HepG2 (cell line): ENCODE data around the gene LHPP. TPM values are rescaled to one million over a fixed set of nuclear protein-coding genes. Genes with fewer than 3 reads are reported as not detected.

ENCODE experiments used
- ATAC-seq: fragments of 200-7000 bp; cut with Tn5 transposase; 3 replicates; pipeline ENCODE4 v1.9.1; 2020; ENCODE audit warnings: mild to moderate bottlenecking, moderate library complexity
- Bru-seq: library from RNA; stranded (reverse); fragments of 400-500 nt; gene quantifications from one replicate; lab custom pipeline; 2021; lab: Mats Ljungman, UMichigan
- BruChase-seq, 2 experiments: library from RNA; stranded (reverse); fragments of 400-500 nt; gene quantifications; one replicate each; lab custom pipeline; 2021; lab: Mats Ljungman, UMichigan
- BruUV-seq: library from RNA; stranded (reverse); fragments of 400-500 nt; replicated peaks from 2 replicates; lab custom pipeline; 2021; lab: Mats Ljungman, UMichigan
- CTCF ChIA-PET: fragments of 300-600 bp; formaldehyde crosslinking; extraction: SDS; loops from one replicate; lab custom pipeline; 2021; ENCODE audit warnings: low total read pairs, inconsistent platforms, low intra/inter-chr PET ratio; lab: Yijun Ruan, JAX
- POLR2A ChIA-PET: fragments of 350-600 bp; sonication (Branson Sonifier 250); formaldehyde crosslinking; loops from one replicate; lab custom pipeline; 2020; ENCODE audit warnings: antibody characterized with exemption, inconsistent platforms; lab: Yijun Ruan, JAX
- DNase-seq: peaks from one replicate; pipeline ENCODE4 v3.0.0-alpha.2; 2015; ENCODE audit warnings: low spot score
- FAIRE-seq: peaks from 3 replicates; lab custom pipeline; 2011; peaks lifted over from hg19 to GRCh38; lab: Jason Lieb, UNC
- H2AFZ ChIP-seq: one replicate; pipeline ENCODE4 v1.6.1; 2011; ENCODE audit warnings: low read length, inconsistent platforms
- H3K27ac ChIP-seq: fragments of 300-600 bp; 3 replicates; pipeline ENCODE4 v1.8.0; 2011; ENCODE audit warnings: mixed run types, mild to moderate bottlenecking, mixed read lengths, low read length, inconsistent platforms; ENCODE audit not compliant: insufficient read depth; ENCODE audit errors: extremely low read length
- H3K27me3 ChIP-seq, 2 experiments: fragments of 200-600 bp in 1 of 2; 2 replicates in 1 of 2; 3 replicates in 1 of 2; pipeline versions ENCODE4 v1.6.0 to v1.8.0; 2011; ENCODE audit warnings: low read length in 2 of 2, mild to moderate bottlenecking in 2 of 2, moderate library complexity in 2 of 2, inconsistent platforms in 1 of 2; ENCODE audit not compliant: insufficient read depth in 2 of 2, control insufficient read depth in 1 of 2
- H3K36me3 ChIP-seq, 2 experiments: fragments of 200-600 bp in 1 of 2; replicated peaks in 1 of 2; 2 replicates in 1 of 2; 3 replicates in 1 of 2; pipeline versions ENCODE4 v1.5.1 to v1.8.0; 2011; ENCODE audit warnings: low read length in 2 of 2, inconsistent platforms in 1 of 2; ENCODE audit not compliant: insufficient read depth in 2 of 2, control insufficient read depth in 1 of 2
- H3K4me1 ChIP-seq: 2 replicates; pipeline ENCODE4 v1.5.1; 2012; ENCODE audit warnings: low read length, inconsistent platforms; ENCODE audit not compliant: insufficient read depth
- H3K4me2 ChIP-seq: 2 replicates; pipeline ENCODE4 v1.6.0; 2011; ENCODE audit warnings: low read depth, low read length, inconsistent platforms
- H3K4me3 ChIP-seq, 3 experiments: fragments of 200-600 bp in 1 of 3; sonication (generic), shearing (Covaris generic) in 1 of 3; replicated peaks in 1 of 3; 2 replicates each; pipeline ENCODE4 v1.5.1; 2011 to 2016; ENCODE audit warnings: low read length in 3 of 3, inconsistent platforms in 2 of 3, low read depth in 2 of 3, mild to moderate bottlenecking in 2 of 3, control low read depth in 1 of 3, mixed read lengths in 1 of 3; ENCODE audit not compliant: insufficient read depth in 1 of 3
- H3K79me2 ChIP-seq: one replicate; pipeline ENCODE4 v1.6.1; 2011; ENCODE audit warnings: low read length, inconsistent platforms; ENCODE audit not compliant: insufficient read depth
- H3K9ac ChIP-seq: 2 replicates; pipeline ENCODE4 v1.6.0; 2011; ENCODE audit warnings: mild to moderate bottlenecking, low read depth, low read length, inconsistent platforms; ENCODE audit not compliant: insufficient read depth
- H3K9me3 ChIP-seq: 2 replicates; pipeline ENCODE4 v1.5.1; 2012; ENCODE audit warnings: mild to moderate bottlenecking, low read length
- H4K20me1 ChIP-seq: 2 replicates; pipeline ENCODE4 v1.6.0; 2011; ENCODE audit warnings: inconsistent platforms, mild to moderate bottlenecking, low read length, moderate library complexity; ENCODE audit not compliant: insufficient read depth
- AGO2 ChIP-seq: fragments of 200-400 bp; formaldehyde crosslinking; optimal IDR thresholded peaks from 2 replicates; pipeline ENCODE3; 2017; ENCODE audit warnings: mild to moderate bottlenecking, low read depth, low read length, moderate library complexity
- ETV5 ChIP-seq: IDR thresholded peaks from 2 replicates; pipeline ENCODE4 v1.6.1; 2018; ENCODE audit warnings: missing biosample characterization, missing genetic modification reagents, inconsistent platforms, borderline replicate concordance
- MXD3 ChIP-seq: IDR thresholded peaks from 2 replicates; pipeline ENCODE4 v1.6.1; 2016; ENCODE audit warnings: mild to moderate bottlenecking, missing biosample characterization, missing genetic modification reagents
- PHF8 ChIP-seq: sonication (generic); formaldehyde crosslinking; IDR thresholded peaks from 2 replicates; pipeline ENCODE4 v1.5.0; 2020; ENCODE audit warnings: missing genetic modification reagents
- POLR2A ChIP-seq, 2 experiments: IDR thresholded peaks; 2 replicates each; pipeline ENCODE4 v1.6.1; 2011; ENCODE audit warnings: low read depth in 2 of 2, low read length in 2 of 2, mild to moderate bottlenecking in 1 of 2, moderate library complexity in 1 of 2; ENCODE audit not compliant: insufficient read depth in 1 of 2
- SKIL ChIP-seq: sonication (generic); formaldehyde crosslinking; IDR thresholded peaks from 2 replicates; pipeline ENCODE4 v1.8.0; 2022; ENCODE audit warnings: missing genetic modification reagents, mild to moderate bottlenecking, moderate library complexity, borderline replicate concordance
- SOX6 ChIP-seq, 2 experiments: fragments of 450-650 bp in 1 of 2; sonication (generic) in 1 of 2; formaldehyde crosslinking in 1 of 2; IDR thresholded peaks; 2 replicates each; pipeline versions ENCODE4 v1.4.0 to v1.6.1; 2017 to 2020; ENCODE audit warnings: antibody characterized with exemption in 1 of 2, mild to moderate bottlenecking in 1 of 2, missing genetic modification reagents in 1 of 2
- TSC22D2 ChIP-seq: sonication (generic); formaldehyde crosslinking; IDR thresholded peaks from 2 replicates; pipeline ENCODE4 v1.5.1; 2020; ENCODE audit warnings: missing genetic modification reagents, mild to moderate bottlenecking, borderline replicate concordance
- ZFX ChIP-seq: sonication (generic); formaldehyde crosslinking; IDR thresholded peaks from 2 replicates; pipeline ENCODE4 v1.4.0; 2020; ENCODE audit warnings: mild to moderate bottlenecking, low read depth, missing genetic modification reagents, moderate library complexity
- ZFY ChIP-seq: sonication (generic); formaldehyde crosslinking; IDR thresholded peaks from 2 replicates; pipeline ENCODE4 v1.4.0; 2020; ENCODE audit warnings: missing genetic modification reagents
- ZNF143 ChIP-seq: sonication (generic); formaldehyde crosslinking; IDR thresholded peaks from 2 replicates; pipeline ENCODE4 v1.4.0; 2020; ENCODE audit warnings: missing genetic modification reagents
- ZNF33A ChIP-seq: sonication (generic); formaldehyde crosslinking; IDR thresholded peaks from 2 replicates; pipeline ENCODE4 v1.5.1; 2020; ENCODE audit warnings: missing genetic modification reagents, mild to moderate bottlenecking, moderate library complexity, borderline replicate concordance
- ZNF552 ChIP-seq: sonication (generic); formaldehyde crosslinking; IDR thresholded peaks from 2 replicates; pipeline ENCODE4 v1.9.0; 2022; ENCODE audit warnings: missing genetic modification reagents, mild to moderate bottlenecking, borderline replicate concordance
- ZNF879 ChIP-seq: sonication (generic); formaldehyde crosslinking; IDR thresholded peaks from 2 replicates; pipeline ENCODE4 v1.8.1; 2023; ENCODE audit warnings: missing genetic modification reagents
- WGBS: methylation state at CpG from one replicate; pipeline ENCODE4 v1.1.6; 2017; ENCODE audit warnings: low lambda C conversion rate; 5-methylcytosine and 5-hydroxymethylcytosine counted together
- in situ Hi-C: cut with HindIII; loops from 2 replicates; pipeline ENCODE4 v1.10.0; 2017; ENCODE audit warnings: low pct_unique_long_range_greater_than_20kb; ENCODE audit not compliant: extremely low pct_ligation_motif_present
- intact Hi-C: fragments of 100-400 bp; cut with micrococcal nuclease; formaldehyde crosslinking; loops from one replicate; pipeline ENCODE4 v1.10.0; 2022; ENCODE audit not compliant: unreplicated experiment
- long read RNA-seq, 2 experiments: library from RNA in 1 of 2; library from polyadenylated mRNA in 1 of 2; stranded (forward) in 1 of 2; unstranded in 1 of 2; transcript quantifications; one replicate each; pipeline ENCODE4 v2.0.0, GENCODE V29; 2019 to 2022
- polyA minus RNA-seq, 3 experiments: library from RNA; depleted of rRNA, polyadenylated mRNA; stranded (reverse); fragments of >200 nt; gene quantifications; 2 replicates each; pipeline ENCODE4 v1.2.3, GENCODE V29; 2011; ENCODE audit warnings: low replicate concordance in 1 of 3
- polyA plus RNA-seq, 8 experiments: library from polyadenylated mRNA; depleted of rRNA in 3 of 8; stranded (reverse) in 7 of 8; unstranded in 1 of 8; fragments of >200 nt; fragmentation: Illumina TruSeq in 4 of 8; extraction: Trizol in 4 of 8; gene quantifications; 2 replicates each; pipeline versions ENCODE4 v1.2.1 to v1.2.3, GENCODE V29; 2011 to 2016; ENCODE audit warnings: low read depth in 4 of 8, missing spikeins in 1 of 8, mixed read lengths in 1 of 8; ENCODE audit not compliant: insufficient read depth in 1 of 8
- total RNA-seq, 5 experiments: library from RNA; depleted of rRNA; stranded (reverse); fragments of >200 nt; fragmentation: Illumina TruSeq; extraction: Trizol; gene quantifications; 2 replicates each; pipeline ENCODE4 v1.2.3, GENCODE V29; 2016; ENCODE audit warnings: low read depth in 1 of 5

The LHPP gene
- total RNA-seq (2016; rRNA removed; fragmentation: Illumina TruSeq; extraction: Trizol) (3.7 and 5.2 TPM in 2 replicates), polyA plus RNA-seq (2011; rRNA removed) (13.1 and 13.7 TPM in 2 replicates), polyA minus RNA-seq (2011; rRNA and poly(A)+ RNA removed; ENCODE audit: low replicate concordance) (12.5 and 12.6 TPM in 2 replicates), Bru-seq, nascent RNA (percentile 41 among the genes with signal in this experiment), BruChase-seq, experiment 1, labeled RNA remaining after a 6-hour chase (percentile 35 among the genes with signal in this experiment), BruChase-seq, experiment 2, labeled RNA remaining after a 2-hour chase (percentile 43 among the genes with signal in this experiment)
- total RNA-seq (2016; cell fraction: cytosol; rRNA removed; fragmentation: Illumina TruSeq; extraction: Trizol; ENCODE audit: low read depth): 1.1 and 1.9 TPM in 2 replicates
- 4.7 and 6.3 TPM in 2 replicates for total RNA-seq (2016; cell fraction: insoluble cytoplasmic fraction; rRNA removed; fragmentation: Illumina TruSeq; extraction: Trizol)
- total RNA-seq (2016; cell fraction: membrane; rRNA removed; fragmentation: Illumina TruSeq; extraction: Trizol): 1.9 TPM in 2 replicates
- total RNA-seq (2016; cell fraction: nucleus; rRNA removed; fragmentation: Illumina TruSeq; extraction: Trizol): 2.4 and 3.4 TPM in 2 replicates
- polyA plus RNA-seq (2011; cell fraction: cytosol; rRNA removed): 14.4 and 17.0 TPM in 2 replicates
- polyA plus RNA-seq (2011; cell fraction: nucleus; rRNA removed): 11.1 and 11.2 TPM in 2 replicates
- polyA plus RNA-seq (2012): 10.0 and 13.7 TPM in 2 replicates
- polyA plus RNA-seq (2016; cell fraction: cytosol; fragmentation: Illumina TruSeq; extraction: Trizol; ENCODE audit: low read depth): 3.8 and 5.7 TPM in 2 replicates
- polyA plus RNA-seq (2016; cell fraction: insoluble cytoplasmic fraction; fragmentation: Illumina TruSeq; extraction: Trizol; ENCODE audit: low read depth): 7.2 and 9.2 TPM in 2 replicates
- 5.6 and 5.8 TPM in 2 replicates for polyA plus RNA-seq (2016; cell fraction: membrane; fragmentation: Illumina TruSeq; extraction: Trizol; ENCODE audit: low read depth)
- 5.1 and 7.2 TPM in 2 replicates for polyA plus RNA-seq (2016; cell fraction: nucleus; fragmentation: Illumina TruSeq; extraction: Trizol; ENCODE audit: insufficient read depth, low read depth)
- polyA minus RNA-seq (2011; cell fraction: cytosol; rRNA and poly(A)+ RNA removed): 6.0 and 7.2 TPM in 2 replicates
- polyA minus RNA-seq (2011; cell fraction: nucleus; rRNA and poly(A)+ RNA removed): 7.0 and 9.8 TPM in 2 replicates
- long read RNA-seq, experiment 1, partial matches to known transcripts: 2 of 14 reads
- long read RNA-seq, experiment 1, other reads (novel, unspliced or antisense): 8 of 14 reads
- long read RNA-seq, experiment 2, transcript LHPP-202 (7 exons, 1,622 nt): major isoform, 21 of 54 reads
- long read RNA-seq, experiment 2, partial matches to known transcripts: 9 of 54 reads
- long read RNA-seq, experiment 2, other reads (novel, unspliced or antisense): 22 of 54 reads

GRCh38 chr10:124461642-124462347, at the start of gene LHPP:
LHPP (plus strand) TSS chr10:124461823; CDS start chr10:124461863, 40 bp downstream.
- ChIA-PET POLR2A (interaction anchor here (0.7 to 2.8 kb wide), 11 partner anchors 9 to 330 kb away, joined by 3 to 27 read pairs (median 4); partner anchors contain the start of genes EEF1AKMT2, NKX1-2 and OAT), CTCF (interaction anchor here (0.7 kb wide), 1 partner anchor 279 kb away, joined by 3 read pairs; no protein-coding TSS in a partner anchor)
- Histone ChIP-seq H4K20me1 (0 out of 2 replicates have a peak, but pooled peaks cover 6% of the 10 kb centered on the region), H3K27ac (peak within 1 kb of the TSS; percentile 76), H3K4me3 (peak within 1 kb of the TSS; percentile 81 to 97 (median 89)), H3K79me2 (no peaks in the 10 kb centered on the region), H3K9ac (peak within 1 kb of the TSS; percentile 77), H3K4me2 (peak within 1 kb of the TSS; percentile 91), H3K36me3 (no peaks in the 10 kb centered on the region), H2AFZ (peak within 1 kb of the TSS; percentile 93), H3K27me3 (no peaks in the 10 kb centered on the region; a peak in 1 of 5 replicates), H3K9me3 (no peaks in the 10 kb centered on the region), H3K4me1 (peaks cover 50% of the 10 kb centered on the region)
- TSS peak; percentile 59 for BruUV-seq
- DNase-seq: peak; percentile 54
- intact Hi-C loops (no loop called here), in situ Hi-C loops (loop anchor here (5.0 kb wide), 1 partner anchor 44 kb away; the partner anchor contains the start of gene OAT)
- WGBS: under 1% methylated on average over 26 of the region's 81 CpGs
- no peak for FAIRE-seq
- peak; percentile 95 for ATAC-seq
- TF ChIP-seq ZNF879 (CRISPR knock-in tag) (no peak), ZNF33A (CRISPR knock-in tag) (no peak), PHF8 (peak; percentile 60), SKIL (CRISPR knock-in tag) (no peak), ZNF143 (CRISPR knock-in tag) (peak; percentile 93), ZFY (peak; percentile 94), SOX6 (IDR thresholded peaks at IDR 0.05) (no peak), SOX6 (CRISPR knock-in tag; IDR thresholded peaks at IDR 0.05) (0 out of 2 replicates have a peak, but pooled peaks have one; percentile 14), ETV5 (CRISPR knock-in tag) (no peak; the same call in 1 of the 2 replicates), POLR2A (IDR thresholded peaks at IDR 0.05; ENCODE audit: insufficient read depth in 1 of 2, low read depth in 2 of 2, low read length in 2 of 2) (peak in 1 of 2 experiments; percentile 79; a peak in 2 of 4 replicates), TSC22D2 (no peak), ZNF552 (CRISPR knock-in tag) (no peak), MXD3 (CRISPR knock-in tag) (peak; percentile 39), AGO2 (no peak), ZFX (peak; percentile 87)
